Natural killer cell (primary cell): ENCODE results near the gene SGIP1. TPM values are rescaled to one million over a fixed set of nuclear protein-coding genes. Genes with fewer than 3 reads are reported as not detected.

ENCODE experiments used
- ATAC-seq, 3 donors: fragments of 150-1000 bp in 2 of 3; fragments of 200-7000 bp in 1 of 3; cut with Tn5 transposase; 1 replicate in 1 of 3; 2 replicates in 2 of 3; pipeline ENCODE4 v1.10.0; 2021; ENCODE audit warnings: mild to moderate bottlenecking in 2 of 3, moderate library complexity in 2 of 3
- DNase-seq, 2 donors: peaks; one replicate each; pipeline versions ENCODE4 v3.0.0 to v3.0.0-alpha.2; 2013 to 2021; ENCODE audit warnings: mixed read lengths in 1 of 2
- H3K27ac ChIP-seq: one replicate; pipeline ENCODE4 v1.5.1; 2013; ENCODE audit warnings: mild to moderate bottlenecking, low read length
- H3K27me3 ChIP-seq: one replicate; pipeline ENCODE4 v1.6.1; 2013; ENCODE audit warnings: low read length; ENCODE audit not compliant: control insufficient read depth, insufficient read depth
- H3K36me3 ChIP-seq: one replicate; pipeline ENCODE4 v1.6.1; 2013; ENCODE audit warnings: low read length; ENCODE audit not compliant: control insufficient read depth, insufficient read depth
- H3K4me1 ChIP-seq: one replicate; pipeline ENCODE4 v1.6.1; 2013; ENCODE audit warnings: low read length; ENCODE audit not compliant: control insufficient read depth, insufficient read depth
- H3K4me3 ChIP-seq: one replicate; pipeline ENCODE4 v1.5.1; 2013; ENCODE audit warnings: low read length
- H3K9me3 ChIP-seq: one replicate; pipeline ENCODE4 v1.6.1; 2013; ENCODE audit warnings: low read length; ENCODE audit not compliant: control insufficient read depth, insufficient read depth
- H3K27ac Mint-ChIP-seq, 2 donors: one replicate each; pipeline ENCODE4 v1.8.0; 2022; ENCODE audit warnings: mild to moderate bottlenecking in 2 of 2, mixed read lengths in 2 of 2, moderate library complexity in 1 of 2
- H3K27me3 Mint-ChIP-seq, 2 donors: one replicate each; pipeline ENCODE4 v1.8.0; 2022; ENCODE audit warnings: low read depth in 2 of 2, mixed read lengths in 2 of 2
- H3K36me3 Mint-ChIP-seq: one replicate; pipeline ENCODE4 v1.8.0; 2022; ENCODE audit warnings: mixed read lengths
- H3K4me1 Mint-ChIP-seq, 2 donors: one replicate each; pipeline ENCODE4 v1.8.0; 2022; ENCODE audit warnings: mixed read lengths in 2 of 2
- H3K4me3 Mint-ChIP-seq: one replicate; pipeline ENCODE4 v1.8.0; 2022; ENCODE audit warnings: mild to moderate bottlenecking, moderate library complexity, mixed read lengths
- H3K9me3 Mint-ChIP-seq, 2 donors: one replicate each; pipeline ENCODE4 v1.8.0; 2022; ENCODE audit warnings: mixed read lengths in 2 of 2
- WGBS: methylation state at CpG from one replicate; pipeline ENCODE4 v1.1.7; 2013; ENCODE audit warnings: missing lambda C conversion rate; ENCODE audit not compliant: insufficient coverage; 5-methylcytosine and 5-hydroxymethylcytosine counted together
- intact Hi-C: fragments of 100-400 bp; cut with micrococcal nuclease; formaldehyde crosslinking; loops from one replicate; pipeline ENCODE4 v1.14.2; 2022
- total RNA-seq, 4 donors: library from RNA; stranded (reverse); fragments of 120-200 nt in 1 of 4; gene quantifications; one replicate each; pipeline versions ENCODE4 v1.2.3 to v1.2.4, GENCODE V29; 2013 to 2022
- TF ChIP-seq, protein P1 (sequence below): fragments of 200-600 bp; IDR thresholded peaks from one replicate; pipeline ENCODE4 v1.8.0; 2022; ENCODE audit warnings: antibody characterized with exemption

Gene SGIP1
- total RNA-seq, 3 donors from 2014 or later (not counting 1 experiment from before 2014, with no cell fraction given): 0.05 TPM; not detected in 2

DNA sequence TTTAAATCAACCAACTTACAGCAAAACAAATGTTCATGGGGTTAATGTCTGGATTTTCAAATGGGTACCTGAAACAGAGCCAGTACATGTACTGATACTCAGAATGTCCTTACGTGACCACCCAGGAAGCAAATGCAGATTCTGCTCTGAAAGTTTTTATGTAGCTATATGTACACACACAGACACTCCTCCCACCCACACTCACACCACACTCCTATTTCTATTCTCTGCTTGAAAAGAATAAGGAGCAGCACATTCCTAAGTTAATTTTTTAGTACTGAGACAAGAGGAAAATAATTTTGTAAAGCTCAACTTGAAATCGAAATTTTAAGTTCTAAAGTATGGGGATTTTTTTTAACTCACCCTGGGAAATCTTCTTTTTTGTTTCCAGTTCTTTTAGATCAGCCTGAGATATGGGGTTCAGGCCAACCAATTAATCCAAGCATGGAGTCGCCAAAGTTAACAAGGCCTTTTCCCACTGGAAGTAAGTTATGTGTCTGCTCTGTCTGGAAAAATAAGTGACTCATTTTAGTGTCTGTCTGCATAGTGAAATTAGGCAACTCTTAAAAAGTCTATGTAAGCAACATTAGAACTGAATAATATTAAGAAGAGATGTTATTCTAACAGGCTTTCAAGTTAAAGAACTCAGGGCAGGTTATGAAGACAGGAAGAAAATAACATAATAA lies 142.8 kb downstream of the SGIP1 start:
- Histone ChIP-seq H3K9me3 (no peaks in the 10 kb centered on the region), H3K4me3 (no peak overlapping the region), H3K27ac (no peak overlapping the region), H3K36me3 (no peaks in the 10 kb centered on the region), H3K27me3 (no peaks in the 10 kb centered on the region), H3K4me1 (no peaks in the 10 kb centered on the region)
- H3K36me3 Mint-ChIP-seq: no peaks in the 10 kb centered on the region
- ATAC-seq (no peak), DNase-seq (no peak)
- no peak overlapping the region for H3K4me3 Mint-ChIP-seq
- H3K9me3 Mint-ChIP-seq: no peaks in the 10 kb centered on the region
- intact Hi-C loops: no loop called here
- 64% methylated on average over 3 of the region's 3 CpGs for WGBS
- H3K4me1 Mint-ChIP-seq: no peaks in the 10 kb centered on the region
- TF ChIP-seq, protein P1, sequence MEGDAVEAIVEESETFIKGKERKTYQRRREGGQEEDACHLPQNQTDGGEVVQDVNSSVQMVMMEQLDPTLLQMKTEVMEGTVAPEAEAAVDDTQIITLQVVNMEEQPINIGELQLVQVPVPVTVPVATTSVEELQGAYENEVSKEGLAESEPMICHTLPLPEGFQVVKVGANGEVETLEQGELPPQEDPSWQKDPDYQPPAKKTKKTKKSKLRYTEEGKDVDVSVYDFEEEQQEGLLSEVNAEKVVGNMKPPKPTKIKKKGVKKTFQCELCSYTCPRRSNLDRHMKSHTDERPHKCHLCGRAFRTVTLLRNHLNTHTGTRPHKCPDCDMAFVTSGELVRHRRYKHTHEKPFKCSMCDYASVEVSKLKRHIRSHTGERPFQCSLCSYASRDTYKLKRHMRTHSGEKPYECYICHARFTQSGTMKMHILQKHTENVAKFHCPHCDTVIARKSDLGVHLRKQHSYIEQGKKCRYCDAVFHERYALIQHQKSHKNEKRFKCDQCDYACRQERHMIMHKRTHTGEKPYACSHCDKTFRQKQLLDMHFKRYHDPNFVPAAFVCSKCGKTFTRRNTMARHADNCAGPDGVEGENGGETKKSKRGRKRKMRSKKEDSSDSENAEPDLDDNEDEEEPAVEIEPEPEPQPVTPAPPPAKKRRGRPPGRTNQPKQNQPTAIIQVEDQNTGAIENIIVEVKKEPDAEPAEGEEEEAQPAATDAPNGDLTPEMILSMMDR: no peak
- no peak overlapping the region for H3K27ac Mint-ChIP-seq
- H3K27me3 Mint-ChIP-seq: no peaks in the 10 kb centered on the region

DNA sequence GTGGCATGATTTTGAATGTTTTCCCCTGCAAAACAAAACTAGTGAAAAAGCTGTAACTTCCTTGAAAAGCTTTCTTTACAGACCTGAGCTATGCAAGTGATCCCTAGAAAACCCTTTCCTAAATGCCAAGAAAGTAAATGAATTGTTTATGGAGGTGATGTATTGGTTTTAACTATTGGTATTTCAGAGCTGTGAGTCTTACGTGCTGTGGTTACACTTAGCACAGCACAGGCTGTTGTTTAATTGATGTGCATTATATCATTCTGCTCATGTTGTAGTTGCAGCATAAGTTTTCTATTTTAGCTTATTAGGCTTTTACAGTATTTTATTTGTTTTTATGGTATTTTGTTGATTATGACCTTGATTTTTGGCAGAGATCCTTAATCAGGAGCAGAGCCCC lies 144.2 kb downstream of the SGIP1 start:
- no peak for ATAC-seq
- no peaks in the 10 kb centered on the region for H3K27me3 ChIP-seq
- WGBS: 100% methylated on average over 1 of the region's 1 CpG
- no peaks in the 10 kb centered on the region for H3K36me3 ChIP-seq
- no peaks in the 10 kb centered on the region for H3K4me1 ChIP-seq
- TF ChIP-seq, protein P1: no peak
- Mint-ChIP-seq H3K27ac (no peak overlapping the region), H3K27me3 (peaks cover 0 to 5% of the 10 kb centered on the region in 2 donors), H3K36me3 (no peaks in the 10 kb centered on the region), H3K4me1 (no peaks in the 10 kb centered on the region), H3K9me3 (no peaks in the 10 kb centered on the region), H3K4me3 (no peak overlapping the region)
- no peak for DNase-seq
- no peak overlapping the region for H3K4me3 ChIP-seq
- no peaks in the 10 kb centered on the region for H3K9me3 ChIP-seq
- intact Hi-C loops: no loop called here
- H3K27ac ChIP-seq: no peak overlapping the region

DNA sequence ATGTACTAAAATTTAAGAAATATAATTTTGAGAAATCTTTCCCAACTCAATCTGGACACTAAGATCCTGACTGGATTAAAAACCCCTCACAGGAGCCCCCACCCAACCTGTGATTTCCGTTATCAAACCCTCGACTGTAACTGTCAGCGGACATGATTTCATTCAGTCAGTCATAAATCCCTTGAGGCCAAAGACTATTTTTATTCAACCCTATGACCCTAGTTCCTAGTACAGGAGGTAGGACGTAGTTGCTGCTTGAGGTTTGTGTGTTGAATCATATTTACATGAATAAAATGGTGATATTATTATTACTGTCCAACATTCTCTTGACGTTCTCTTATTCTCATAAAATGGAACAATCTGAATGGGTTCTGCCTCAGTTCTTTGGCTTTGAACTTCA lies 145.2 kb downstream of the SGIP1 start:
- Mint-ChIP-seq H3K9me3 (no peaks in the 10 kb centered on the region), H3K4me1 (no peaks in the 10 kb centered on the region), H3K27ac (no peak overlapping the region), H3K4me3 (no peak overlapping the region), H3K36me3 (no peaks in the 10 kb centered on the region), H3K27me3 (peaks cover 0 to 8% of the 10 kb centered on the region in 2 donors)
- no peaks in the 10 kb centered on the region for H3K27me3 ChIP-seq
- no peak overlapping the region for H3K4me3 ChIP-seq
- WGBS: 79% methylated on average over 3 of the region's 5 CpGs
- H3K4me1 ChIP-seq: no peaks in the 10 kb centered on the region
- DNase-seq: no peak
- TF ChIP-seq, protein P1: no peak
- no peak for ATAC-seq
- H3K9me3 ChIP-seq: no peaks in the 10 kb centered on the region
- no peak overlapping the region for H3K27ac ChIP-seq
- H3K36me3 ChIP-seq: no peaks in the 10 kb centered on the region
- intact Hi-C loops: no loop called here

DNA sequence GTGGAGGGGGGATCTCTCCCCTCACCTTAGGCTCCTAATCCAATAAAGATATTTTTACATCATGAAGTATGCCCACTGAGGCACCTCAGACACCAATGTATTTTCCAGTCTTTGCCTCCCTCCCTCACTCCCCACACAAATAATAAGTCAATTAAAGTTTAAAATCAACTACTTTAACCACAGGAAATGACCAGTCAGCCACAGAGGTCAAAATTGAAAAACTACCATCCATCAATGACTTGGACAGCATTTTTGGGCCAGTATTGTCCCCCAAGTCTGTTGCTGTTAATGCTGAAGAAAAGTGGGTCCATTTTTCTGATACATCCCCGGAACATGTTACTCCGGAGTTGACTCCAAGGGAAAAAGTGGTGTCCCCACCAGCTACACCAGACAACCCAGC lies 147.7 kb downstream of the SGIP1 start:
- no peaks in the 10 kb centered on the region for H3K27me3 ChIP-seq
- H3K36me3 ChIP-seq: no peaks in the 10 kb centered on the region
- H3K9me3 Mint-ChIP-seq: no peaks in the 10 kb centered on the region
- peaks cover 0 to 8% of the 10 kb centered on the region in 2 donors for H3K27me3 Mint-ChIP-seq
- H3K36me3 Mint-ChIP-seq: no peaks in the 10 kb centered on the region
- H3K27ac Mint-ChIP-seq: no peak overlapping the region
- H3K4me1 Mint-ChIP-seq: no peaks in the 10 kb centered on the region
- ATAC-seq: no peak
- H3K4me1 ChIP-seq: no peaks in the 10 kb centered on the region
- no peaks in the 10 kb centered on the region for H3K9me3 ChIP-seq
- no peak overlapping the region for H3K27ac ChIP-seq
- no peak overlapping the region for H3K4me3 ChIP-seq
- intact Hi-C loops: no loop called here
- TF ChIP-seq, protein P1: no peak
- WGBS: 100% methylated on average over 2 of the region's 2 CpGs
- no peak overlapping the region for H3K4me3 Mint-ChIP-seq
- no peak for DNase-seq
